ENCODE measurements around the gene ARL5A.

ARL5A gene

DNA sequence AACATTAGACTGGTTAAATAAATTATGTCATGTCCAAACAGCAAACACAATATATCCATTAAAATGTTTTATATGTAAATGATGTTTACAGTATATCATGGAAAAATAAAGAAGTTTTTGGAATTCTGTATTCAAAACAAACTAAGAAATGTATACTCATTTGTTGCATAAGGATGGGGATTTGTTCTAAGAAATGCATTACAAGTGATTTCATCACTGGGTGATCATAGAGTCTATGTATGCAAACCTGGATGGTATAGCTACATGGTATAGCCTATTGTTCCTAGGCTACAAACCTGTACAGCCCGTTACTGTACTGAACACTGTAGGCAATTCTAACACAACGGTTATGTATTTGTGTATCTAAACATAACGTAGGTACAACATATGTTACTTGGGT is 35.1 kb downstream of the ARL5A start:
- no peak for DNase-seq
- Histone ChIP-seq H3K18ac (ENCODE audit: low read depth in 1 of 2, low read length in 2 of 2) (no peak overlapping the region), H3K4me2 (ENCODE audit: low read length, poor library complexity, severe bottlenecking) (no peak overlapping the region), H3K4ac (ENCODE audit: low read depth in 1 of 2, low read length in 2 of 2) (no peak overlapping the region), H4K91ac (ENCODE audit: low read length) (no peak overlapping the region), H3K27me3 (ENCODE audit: control insufficient read depth in 1 of 2, insufficient read depth in 1 of 2, low read length in 2 of 2) (no peaks in the 10 kb centered on the region), H2BK5ac (ENCODE audit: low read depth, low read length, poor library complexity, severe bottlenecking) (no peak overlapping the region), H3K79me1 (replicated peaks; ENCODE audit: low read length, poor library complexity, severe bottlenecking) (peaks cover 3% of the 10 kb centered on the region), H4K8ac (ENCODE audit: low read length) (no peak overlapping the region), H3K36me3 (ENCODE audit: control insufficient read depth in 1 of 2, insufficient read depth in 2 of 2, low read depth in 1 of 2, low read length in 2 of 2) (peaks cover 7 to 28% of the 10 kb centered on the region in 2 experiments), H3K27ac (ENCODE audit: low read length, poor library complexity, severe bottlenecking) (no peak overlapping the region), H2AFZ (ENCODE audit: low read depth, low read length) (no peak overlapping the region), H2BK12ac (ENCODE audit: low read length in 2 of 2) (no peak overlapping the region), H3K14ac (ENCODE audit: low read length in 2 of 2) (no peak overlapping the region), H3K23ac (ENCODE audit: low read length in 2 of 2) (no peak overlapping the region), H3K4me3 (ENCODE audit: insufficient read depth in 1 of 2, low read depth in 1 of 2, low read length in 2 of 2) (no peak overlapping the region), H2BK120ac (ENCODE audit: low read depth, low read length) (no peak overlapping the region), H2BK15ac (ENCODE audit: low read depth, poor library complexity, severe bottlenecking) (no peak overlapping the region), H3K9me3 (ENCODE audit: control insufficient read depth, low read length) (no peaks in the 10 kb centered on the region), H3K9ac (ENCODE audit: low read length) (no peak overlapping the region), H2AK5ac (ENCODE audit: low read length, severe bottlenecking) (no peak overlapping the region), H3K4me1 (ENCODE audit: control insufficient read depth, insufficient read depth, low read depth, low read length) (no peaks in the 10 kb centered on the region)
- no CpG with 5 or more reads among the region's 3 CpGs for WGBS

DNA sequence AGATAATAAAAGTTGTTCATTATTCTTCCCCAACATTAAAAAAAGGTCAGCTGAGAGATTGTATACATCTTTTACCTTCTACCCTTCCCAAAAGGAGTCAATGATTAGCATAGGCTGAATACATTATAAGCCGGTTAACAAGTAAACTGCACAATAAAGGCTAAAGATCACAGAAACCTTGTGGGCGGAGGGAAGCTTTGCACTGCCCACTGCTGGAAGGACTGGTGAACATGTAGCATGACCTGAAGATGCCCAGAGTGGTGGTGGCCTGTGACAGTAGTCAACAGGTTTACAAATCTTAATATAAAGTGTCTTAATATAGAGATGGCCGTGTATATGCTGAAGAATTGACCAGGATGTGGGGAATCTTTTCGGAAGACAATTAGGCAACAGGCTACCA is 35.6 kb downstream of the ARL5A start:
- H3K23ac ChIP-seq (ENCODE audit: low read length in 2 of 2), result no peak overlapping the region

DNA sequence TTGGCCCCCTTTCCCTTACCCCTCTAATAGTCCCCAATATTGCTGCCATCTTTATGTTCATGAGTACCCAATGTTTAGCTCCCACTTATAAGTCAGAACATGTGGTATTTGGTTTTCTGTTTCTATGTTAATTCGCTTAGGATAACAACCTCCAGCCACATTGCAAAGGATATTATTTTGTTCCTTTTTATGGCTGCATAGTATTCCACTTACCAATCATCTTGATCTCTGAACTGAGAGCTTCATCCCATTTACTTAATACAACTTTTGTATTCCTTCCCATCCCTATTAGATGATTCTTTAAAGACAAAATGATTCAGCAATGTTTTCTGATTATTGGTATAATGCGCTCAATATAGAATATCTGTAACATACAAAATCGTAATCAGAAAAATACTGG is 36.7 kb downstream of the ARL5A start:
- Histone ChIP-seq H3K27ac (ENCODE audit: low read length, poor library complexity, severe bottlenecking) (no peak overlapping the region), H3K4ac (ENCODE audit: low read depth in 1 of 2, low read length in 2 of 2) (no peak overlapping the region), H2BK15ac (ENCODE audit: low read depth, poor library complexity, severe bottlenecking) (no peak overlapping the region), H2BK12ac (ENCODE audit: low read length in 2 of 2) (no peak overlapping the region), H2BK120ac (ENCODE audit: low read depth, low read length) (no peak overlapping the region), H3K18ac (ENCODE audit: low read depth in 1 of 2, low read length in 2 of 2) (no peak overlapping the region), H3K4me3 (ENCODE audit: insufficient read depth in 1 of 2, low read depth in 1 of 2, low read length in 2 of 2) (no peak overlapping the region), H3K27me3 (ENCODE audit: control insufficient read depth in 1 of 2, insufficient read depth in 1 of 2, low read length in 2 of 2) (no peaks in the 10 kb centered on the region), H3K36me3 (ENCODE audit: control insufficient read depth in 1 of 2, insufficient read depth in 2 of 2, low read depth in 1 of 2, low read length in 2 of 2) (peaks cover 9 to 32% of the 10 kb centered on the region in 2 experiments), H3K9ac (ENCODE audit: low read length) (no peak overlapping the region), H3K23ac (ENCODE audit: low read length in 2 of 2) (no peak overlapping the region), H2AK5ac (ENCODE audit: low read length, severe bottlenecking) (no peak overlapping the region), H3K4me1 (ENCODE audit: control insufficient read depth, insufficient read depth, low read depth, low read length) (no peaks in the 10 kb centered on the region), H4K91ac (ENCODE audit: low read length) (no peak overlapping the region), H3K9me3 (ENCODE audit: control insufficient read depth, low read length) (no peaks in the 10 kb centered on the region), H2AFZ (ENCODE audit: low read depth, low read length) (no peak overlapping the region), H3K79me1 (replicated peaks; ENCODE audit: low read length, poor library complexity, severe bottlenecking) (peaks cover 3% of the 10 kb centered on the region), H3K14ac (ENCODE audit: low read length in 2 of 2) (no peak overlapping the region), H2BK5ac (ENCODE audit: low read depth, low read length, poor library complexity, severe bottlenecking) (no peak overlapping the region), H4K8ac (ENCODE audit: low read length) (no peak overlapping the region), H3K4me2 (ENCODE audit: low read length, poor library complexity, severe bottlenecking) (no peak overlapping the region)
- 100% methylated on average over 2 of the region's 3 CpGs for WGBS
- DNase-seq, result no peak

More for the DNA sequence above, 35.6 kb downstream of the ARL5A start:
- H2BK120ac ChIP-seq (ENCODE audit: low read depth, low read length), result no peak overlapping the region
- WGBS, result 97% methylated on average over 4 of the region's 4 CpGs
- no peak overlapping the region for H4K8ac ChIP-seq (ENCODE audit: low read length)
- DNase-seq, result no peak
- no peak overlapping the region for H3K4ac ChIP-seq (ENCODE audit: low read depth in 1 of 2, low read length in 2 of 2)
- peaks cover 9 to 32% of the 10 kb centered on the region in 2 experiments for H3K36me3 ChIP-seq (ENCODE audit: control insufficient read depth in 1 of 2, insufficient read depth in 2 of 2, low read depth in 1 of 2, low read length in 2 of 2)
- no peaks in the 10 kb centered on the region for H3K27me3 ChIP-seq (ENCODE audit: control insufficient read depth in 1 of 2, insufficient read depth in 1 of 2, low read length in 2 of 2)
- no peak overlapping the region for H2BK15ac ChIP-seq (ENCODE audit: low read depth, poor library complexity, severe bottlenecking)
- no peak overlapping the region for H2BK5ac ChIP-seq (ENCODE audit: low read depth, low read length, poor library complexity, severe bottlenecking)
- H3K79me1 ChIP-seq (replicated peaks; ENCODE audit: low read length, poor library complexity, severe bottlenecking), result peaks cover 3% of the 10 kb centered on the region
- no peaks in the 10 kb centered on the region for H3K9me3 ChIP-seq (ENCODE audit: control insufficient read depth, low read length)
- no peak overlapping the region for H2AFZ ChIP-seq (ENCODE audit: low read depth, low read length)
- no peak overlapping the region for H4K91ac ChIP-seq (ENCODE audit: low read length)
- H2AK5ac ChIP-seq (ENCODE audit: low read length, severe bottlenecking), result no peak overlapping the region
- no peak overlapping the region for H2BK12ac ChIP-seq (ENCODE audit: low read length in 2 of 2)
- H3K4me2 ChIP-seq (ENCODE audit: low read length, poor library complexity, severe bottlenecking), result no peak overlapping the region
- no peak overlapping the region for H3K4me3 ChIP-seq (ENCODE audit: insufficient read depth in 1 of 2, low read depth in 1 of 2, low read length in 2 of 2)
- no peak overlapping the region for H3K9ac ChIP-seq (ENCODE audit: low read length)
- H3K18ac ChIP-seq (ENCODE audit: low read depth in 1 of 2, low read length in 2 of 2), result no peak overlapping the region
- H3K4me1 ChIP-seq (ENCODE audit: control insufficient read depth, insufficient read depth, low read depth, low read length), result no peaks in the 10 kb centered on the region
- H3K27ac ChIP-seq (ENCODE audit: low read length, poor library complexity, severe bottlenecking), result no peak overlapping the region
- H3K14ac ChIP-seq (ENCODE audit: low read length in 2 of 2), result no peak overlapping the region

DNA sequence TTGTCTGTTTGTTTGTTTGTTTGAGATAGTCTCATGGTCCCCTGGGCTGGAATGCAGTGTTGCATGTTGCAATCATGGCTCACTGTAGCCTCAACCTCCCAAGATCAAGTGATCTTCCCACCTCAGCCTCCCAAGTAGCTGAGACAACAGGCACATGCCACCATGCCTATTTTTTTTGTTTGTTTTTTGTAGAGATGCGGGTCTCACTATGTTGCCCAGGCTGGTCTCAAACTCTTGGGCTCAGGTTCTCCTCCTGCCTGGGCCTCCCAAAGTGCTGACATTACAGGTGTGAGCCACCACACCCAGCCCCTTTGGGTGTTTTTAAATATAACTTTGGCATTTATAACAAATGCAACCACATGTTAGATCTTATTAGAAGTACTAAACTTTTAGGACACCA is 37.5 kb downstream of the ARL5A start:
- no peak overlapping the region for H3K27ac ChIP-seq (ENCODE audit: low read length, poor library complexity, severe bottlenecking)
- H3K4ac ChIP-seq (ENCODE audit: low read depth in 1 of 2, low read length in 2 of 2), result no peak overlapping the region
- no peak overlapping the region for H3K9ac ChIP-seq (ENCODE audit: low read length)
- no peak overlapping the region for H3K4me2 ChIP-seq (ENCODE audit: low read length, poor library complexity, severe bottlenecking)
- no peak overlapping the region for H2AFZ ChIP-seq (ENCODE audit: low read depth, low read length)
- 100% methylated on average over 1 of the region's 1 CpG for WGBS
- H3K4me3 ChIP-seq (ENCODE audit: insufficient read depth in 1 of 2, low read depth in 1 of 2, low read length in 2 of 2), result no peak overlapping the region
- peaks cover 9 to 29% of the 10 kb centered on the region in 2 experiments for H3K36me3 ChIP-seq (ENCODE audit: control insufficient read depth in 1 of 2, insufficient read depth in 2 of 2, low read depth in 1 of 2, low read length in 2 of 2)
- H2BK120ac ChIP-seq (ENCODE audit: low read depth, low read length), result no peak overlapping the region
- DNase-seq, result no peak
- H4K8ac ChIP-seq (ENCODE audit: low read length), result no peak overlapping the region
- no peak overlapping the region for H2AK5ac ChIP-seq (ENCODE audit: low read length, severe bottlenecking)
- no peaks in the 10 kb centered on the region for H3K9me3 ChIP-seq (ENCODE audit: control insufficient read depth, low read length)
- no peak overlapping the region for H3K18ac ChIP-seq (ENCODE audit: low read depth in 1 of 2, low read length in 2 of 2)
- no peak overlapping the region for H2BK5ac ChIP-seq (ENCODE audit: low read depth, low read length, poor library complexity, severe bottlenecking)
- no peak overlapping the region for H4K91ac ChIP-seq (ENCODE audit: low read length)
- H3K27me3 ChIP-seq (ENCODE audit: control insufficient read depth in 1 of 2, insufficient read depth in 1 of 2, low read length in 2 of 2), result no peaks in the 10 kb centered on the region
- H3K14ac ChIP-seq (ENCODE audit: low read length in 2 of 2), result no peak overlapping the region
- H3K23ac ChIP-seq (ENCODE audit: low read length in 2 of 2), result no peak overlapping the region
- H3K4me1 ChIP-seq (ENCODE audit: control insufficient read depth, insufficient read depth, low read depth, low read length), result no peaks in the 10 kb centered on the region
- no peak overlapping the region for H2BK12ac ChIP-seq (ENCODE audit: low read length in 2 of 2)
- peaks cover 3% of the 10 kb centered on the region for H3K79me1 ChIP-seq (replicated peaks; ENCODE audit: low read length, poor library complexity, severe bottlenecking)
- no peak overlapping the region for H2BK15ac ChIP-seq (ENCODE audit: low read depth, poor library complexity, severe bottlenecking)

Data from mesenchymal stem cell (in vitro differentiated cells and primary cell).